Nephron progenitor cell (in vitro differentiated cells): Measurements from ENCODE around the gene NUDT9.

Experiments
- DNase-seq: peaks from one replicate; pipeline ENCODE4 v3.0.0; 2021
- H3K27ac Mint-ChIP-seq: 2 replicates; pipeline ENCODE4 v1.8.0; 2021; ENCODE audit warnings: mild to moderate bottlenecking, moderate library complexity, mixed read lengths
- H3K27me3 Mint-ChIP-seq: 2 replicates; pipeline ENCODE4 v1.8.0; 2021; ENCODE audit warnings: mild to moderate bottlenecking, low read depth, mixed read lengths; ENCODE audit not compliant: poor library complexity
- H3K36me3 Mint-ChIP-seq: 2 replicates; pipeline ENCODE4 v1.8.0; 2021; ENCODE audit warnings: low read depth, mixed read lengths
- H3K4me1 Mint-ChIP-seq: 2 replicates; pipeline ENCODE4 v1.8.0; 2021; ENCODE audit warnings: mixed read lengths
- H3K4me3 Mint-ChIP-seq: 2 replicates; pipeline ENCODE4 v1.8.0; 2021; ENCODE audit warnings: mild to moderate bottlenecking, moderate library complexity, mixed read lengths
- H3K9me3 Mint-ChIP-seq: 2 replicates; pipeline ENCODE4 v1.8.0; 2021; ENCODE audit warnings: mild to moderate bottlenecking, moderate library complexity, mixed read lengths
- TF ChIP-seq, protein P1 (sequence below): fragments of 200-600 bp; sonication (generic); IDR thresholded peaks from 2 replicates; pipeline ENCODE4 v1.5.0; 2021; ENCODE audit warnings: antibody characterized with exemption

Gene NUDT9

DNA sequence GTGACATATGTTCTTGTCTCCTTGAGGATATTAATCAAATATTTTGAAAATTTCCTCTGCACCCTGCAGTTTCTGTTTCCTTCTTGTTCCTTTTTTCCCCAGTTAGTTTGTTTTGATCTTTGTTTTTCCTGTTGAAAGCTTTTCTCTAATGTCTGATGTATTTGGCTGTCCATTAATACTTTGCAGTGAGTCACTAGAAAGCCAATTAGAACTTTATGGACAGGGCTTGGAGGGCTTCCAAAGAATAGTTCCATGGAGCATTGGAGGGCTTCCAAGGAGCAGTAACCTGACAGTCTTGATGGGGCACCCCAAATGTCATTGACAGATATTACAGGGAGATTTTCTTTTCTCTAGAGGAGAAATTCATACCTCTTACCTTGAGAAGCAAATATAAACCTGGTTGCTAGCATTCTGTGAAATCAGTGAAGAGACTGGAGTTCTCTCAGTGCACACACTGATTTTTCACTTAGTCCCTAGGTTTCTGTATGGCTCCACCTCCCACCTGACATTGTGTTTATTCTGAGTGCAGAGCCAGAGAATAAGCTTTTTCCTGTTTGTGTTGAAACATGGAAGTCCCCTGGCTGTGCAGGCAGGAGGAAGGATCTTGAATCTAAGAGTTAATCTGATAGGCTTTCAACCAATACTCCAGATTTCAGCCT is 80.3 kb downstream of the NUDT9 start:
- Mint-ChIP-seq H3K36me3 (no peaks in the 10 kb centered on the region), H3K4me1 (peaks cover 18% of the 10 kb centered on the region), H3K27me3 (no peaks in the 10 kb centered on the region), H3K9me3 (no peaks in the 10 kb centered on the region), H3K27ac (no peak overlapping the region), H3K4me3 (no peak overlapping the region)
- no peak for DNase-seq
- TF ChIP-seq, protein P1, sequence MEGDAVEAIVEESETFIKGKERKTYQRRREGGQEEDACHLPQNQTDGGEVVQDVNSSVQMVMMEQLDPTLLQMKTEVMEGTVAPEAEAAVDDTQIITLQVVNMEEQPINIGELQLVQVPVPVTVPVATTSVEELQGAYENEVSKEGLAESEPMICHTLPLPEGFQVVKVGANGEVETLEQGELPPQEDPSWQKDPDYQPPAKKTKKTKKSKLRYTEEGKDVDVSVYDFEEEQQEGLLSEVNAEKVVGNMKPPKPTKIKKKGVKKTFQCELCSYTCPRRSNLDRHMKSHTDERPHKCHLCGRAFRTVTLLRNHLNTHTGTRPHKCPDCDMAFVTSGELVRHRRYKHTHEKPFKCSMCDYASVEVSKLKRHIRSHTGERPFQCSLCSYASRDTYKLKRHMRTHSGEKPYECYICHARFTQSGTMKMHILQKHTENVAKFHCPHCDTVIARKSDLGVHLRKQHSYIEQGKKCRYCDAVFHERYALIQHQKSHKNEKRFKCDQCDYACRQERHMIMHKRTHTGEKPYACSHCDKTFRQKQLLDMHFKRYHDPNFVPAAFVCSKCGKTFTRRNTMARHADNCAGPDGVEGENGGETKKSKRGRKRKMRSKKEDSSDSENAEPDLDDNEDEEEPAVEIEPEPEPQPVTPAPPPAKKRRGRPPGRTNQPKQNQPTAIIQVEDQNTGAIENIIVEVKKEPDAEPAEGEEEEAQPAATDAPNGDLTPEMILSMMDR, result no peak

DNA sequence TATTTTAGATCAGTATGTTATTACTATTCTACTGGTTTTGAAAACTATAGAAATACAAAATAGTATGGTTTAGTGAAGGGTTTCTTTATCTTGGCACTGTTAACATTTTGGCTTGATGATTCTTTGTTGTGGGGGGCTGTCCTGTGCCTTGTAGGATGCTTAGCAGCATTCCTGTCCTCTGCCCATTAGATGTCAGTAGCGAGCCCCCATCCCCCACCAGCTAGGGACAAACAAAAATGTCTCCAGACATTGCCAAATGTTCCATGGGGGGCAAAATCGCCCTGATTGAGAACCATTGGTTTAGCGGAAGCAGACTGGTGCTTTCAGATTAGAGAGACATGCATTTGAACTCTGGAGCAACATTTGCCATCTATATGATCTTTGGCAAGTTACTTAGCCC is 83.5 kb downstream of the NUDT9 start:
- H3K27ac Mint-ChIP-seq, result no peak overlapping the region
- no peak for DNase-seq

DNA sequence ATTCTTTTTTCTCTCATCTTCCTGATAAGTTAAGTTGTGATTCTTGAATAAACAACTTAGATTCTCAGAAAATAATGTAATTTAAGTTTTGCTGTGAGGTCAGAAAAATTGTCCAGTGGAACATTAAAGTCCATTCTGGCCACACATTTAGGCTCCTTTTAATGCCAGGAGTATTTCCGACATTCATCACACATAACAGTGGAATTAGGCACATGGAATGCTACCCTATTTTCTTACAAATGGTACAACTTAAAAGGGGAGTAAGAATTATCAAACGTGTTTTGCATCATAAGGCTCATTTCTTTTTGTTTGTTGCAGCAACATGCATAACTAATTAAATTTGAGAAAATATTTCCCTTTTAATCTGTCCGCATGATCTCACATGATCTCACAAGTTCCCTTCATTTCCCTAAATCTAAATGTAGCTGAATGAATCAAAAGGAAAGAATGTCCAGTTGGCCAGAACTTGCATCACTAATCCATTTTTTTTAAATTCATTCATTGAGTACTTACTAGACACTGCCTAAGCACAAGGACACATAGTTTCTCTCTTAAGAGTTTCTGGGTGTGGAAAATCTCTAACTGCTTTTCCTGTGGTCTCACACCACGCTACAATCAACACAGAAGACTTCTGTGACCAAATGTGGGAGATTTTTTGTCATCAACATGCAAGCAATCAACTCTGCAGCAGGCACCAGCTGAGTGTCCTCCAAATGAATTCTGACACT is 84.8 kb downstream of the NUDT9 start:
- Mint-ChIP-seq H3K27ac (no peak overlapping the region), H3K4me3 (no peak overlapping the region), H3K36me3 (peaks cover 6% of the 10 kb centered on the region), H3K9me3 (peaks cover 2% of the 10 kb centered on the region), H3K27me3 (no peaks in the 10 kb centered on the region), H3K4me1 (peaks cover 9% of the 10 kb centered on the region)
- no peak for DNase-seq
- TF ChIP-seq, protein P1, result no peak

More for the DNA sequence above, 83.5 kb downstream of the NUDT9 start:
- no peak overlapping the region for H3K4me3 Mint-ChIP-seq
- H3K4me1 Mint-ChIP-seq, result peaks cover 4% of the 10 kb centered on the region
- peaks cover 2% of the 10 kb centered on the region for H3K9me3 Mint-ChIP-seq
- TF ChIP-seq, protein P1, result no peak
- H3K27me3 Mint-ChIP-seq, result no peaks in the 10 kb centered on the region
- peaks cover 6% of the 10 kb centered on the region for H3K36me3 Mint-ChIP-seq
